GM19240 (cell line): Measurements from ENCODE around the gene ARF3.
"Not testable (repeated sequence)": the region's sequence is repeated elsewhere in the genome, so short reads cannot be mapped to it uniquely, and the experiment has no call there.

Experiments used
- DNase-seq: peaks from one replicate; pipeline ENCODE4 v3.0.0; 2011; ENCODE audit warnings: low spot score; ENCODE audit not compliant: insufficient read length

Gene ARF3

DNA sequence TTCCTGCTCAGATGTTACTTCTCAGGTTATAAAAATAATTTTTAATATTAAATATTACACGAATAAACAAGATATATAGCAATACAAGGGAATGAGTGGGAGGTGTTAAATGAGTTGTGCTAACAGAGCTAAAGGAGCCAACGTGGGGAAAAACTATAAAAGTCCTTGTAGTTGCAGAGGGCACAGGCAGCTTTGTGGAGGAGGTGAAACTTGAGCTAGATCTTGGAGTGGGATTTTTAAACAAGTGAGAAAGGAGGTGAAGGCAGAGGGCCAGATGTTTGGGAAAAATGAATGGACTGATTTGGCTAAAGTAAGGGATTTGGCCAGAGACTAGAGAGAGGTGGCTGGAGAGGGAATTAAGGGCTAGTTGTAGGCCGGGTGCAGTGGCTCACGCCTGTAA lies 26.8 kb downstream of the ARF3 start:
- DNase-seq, result no peak

DNA sequence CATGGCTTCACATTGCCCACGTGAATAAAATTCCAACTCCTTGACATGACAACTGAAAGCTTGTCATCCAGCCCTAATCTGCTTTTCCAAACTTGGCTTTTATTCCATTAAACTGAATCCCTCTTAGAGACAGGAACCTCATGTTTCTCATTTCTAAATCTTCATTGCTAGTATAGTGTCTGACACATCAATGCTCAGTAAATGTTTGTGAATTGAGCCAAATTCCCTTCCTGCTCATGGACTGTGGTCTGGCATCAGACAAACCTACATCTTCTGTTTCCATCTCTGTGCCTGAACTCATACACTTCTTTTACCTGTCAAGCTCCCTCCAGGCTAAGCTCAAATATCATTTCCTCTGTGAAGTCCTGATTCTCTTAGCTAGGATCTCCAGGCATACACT lies 27.7 kb downstream of the ARF3 start:
- no peak for DNase-seq

DNA sequence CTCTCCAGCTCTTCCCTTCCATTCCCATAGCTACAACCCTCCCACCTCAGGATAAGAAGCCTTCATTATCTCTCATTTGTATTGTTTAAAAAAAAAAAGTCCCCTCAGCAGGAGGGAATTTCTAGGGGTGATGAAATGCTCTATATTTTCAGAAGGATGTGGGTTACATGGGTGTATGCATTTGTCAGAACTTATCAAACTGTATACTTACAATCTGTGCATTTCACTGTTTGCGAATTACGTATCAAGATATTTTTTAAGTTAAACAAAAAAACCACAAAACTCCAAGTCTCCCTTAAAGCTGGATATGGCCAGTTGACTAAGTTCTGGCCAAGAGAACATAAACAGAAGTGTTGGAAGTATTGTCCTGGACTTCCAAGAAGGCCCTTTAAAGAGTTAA lies 30.0 kb downstream of the ARF3 start:
- no peak for DNase-seq

DNA sequence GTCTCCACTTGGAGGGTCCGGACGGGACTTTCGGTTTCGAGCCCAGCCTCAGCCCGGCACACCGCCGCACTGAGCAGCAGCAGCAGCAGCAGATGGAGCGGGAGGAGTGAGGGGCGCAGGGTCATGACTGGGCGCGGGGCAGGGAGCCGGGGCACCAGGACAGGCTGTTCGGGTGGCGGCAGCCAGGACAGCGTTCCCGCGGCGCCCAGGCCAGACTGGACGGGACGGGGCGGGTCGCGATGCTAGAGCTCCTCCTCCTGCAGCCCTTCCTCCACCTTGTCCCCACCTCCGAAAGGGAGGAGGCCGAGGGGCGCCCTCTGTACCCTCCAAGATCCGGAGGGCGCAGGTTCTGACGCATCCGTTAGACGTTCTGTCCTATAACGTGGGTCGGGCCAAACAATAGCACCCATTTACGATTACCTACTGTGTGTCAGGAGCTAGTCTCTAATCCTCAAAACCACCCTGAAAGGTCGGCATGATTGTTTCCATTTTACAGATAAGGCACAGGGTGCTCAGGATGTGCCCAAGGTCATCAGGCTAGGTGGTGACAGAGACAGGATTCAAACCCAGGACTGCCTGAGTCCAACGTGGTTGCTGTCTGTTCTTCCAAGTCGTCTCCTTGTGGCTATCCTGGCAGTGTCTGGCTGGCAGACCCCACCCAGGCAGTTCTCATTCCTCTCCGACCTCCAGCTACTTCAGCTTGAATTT lies 31.8 kb downstream of the ARF3 start, which contains the start of gene FKBP11:
Gene FKBP11 (minus strand): TSS at position 189 of the 708 bp plus-strand sequence. CDS start 64 bp downstream, at position 125.
- DNase-seq, result peak; percentile 86

DNA sequence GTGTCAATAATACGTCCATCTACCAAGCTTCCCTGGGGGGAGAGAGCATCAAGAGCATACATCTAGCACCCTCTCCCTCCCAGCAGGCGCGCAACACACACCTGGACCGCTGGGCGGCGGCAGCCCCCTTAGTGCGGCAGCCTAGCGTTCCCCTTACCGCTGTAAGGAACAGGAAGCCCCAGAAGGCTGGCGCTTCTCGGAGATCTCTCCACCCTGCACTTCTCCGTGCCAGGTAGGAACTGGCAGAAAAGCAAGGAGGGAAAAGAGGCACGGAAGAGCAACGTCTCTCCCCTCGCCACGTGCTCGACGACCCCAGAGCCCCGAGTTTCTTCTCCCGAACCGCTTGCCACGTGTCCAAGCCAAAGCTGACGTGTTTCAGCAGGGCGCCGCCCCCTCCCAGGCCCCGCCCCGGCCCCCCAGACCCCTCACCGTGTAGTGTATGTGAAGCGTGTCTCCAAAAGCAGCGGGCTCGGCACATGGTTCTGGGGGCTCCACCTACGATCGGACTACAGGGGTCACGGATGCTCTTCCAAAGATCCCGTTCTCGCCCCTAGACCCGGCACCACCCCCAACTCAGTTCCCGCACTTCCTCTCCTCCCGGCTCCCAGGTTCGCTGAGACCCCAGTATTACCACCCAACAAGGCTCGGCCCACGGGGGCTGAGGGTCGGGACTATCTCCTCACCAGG lies 32.5 kb downstream of the ARF3 start:
- peak; percentile 67 for DNase-seq

DNA sequence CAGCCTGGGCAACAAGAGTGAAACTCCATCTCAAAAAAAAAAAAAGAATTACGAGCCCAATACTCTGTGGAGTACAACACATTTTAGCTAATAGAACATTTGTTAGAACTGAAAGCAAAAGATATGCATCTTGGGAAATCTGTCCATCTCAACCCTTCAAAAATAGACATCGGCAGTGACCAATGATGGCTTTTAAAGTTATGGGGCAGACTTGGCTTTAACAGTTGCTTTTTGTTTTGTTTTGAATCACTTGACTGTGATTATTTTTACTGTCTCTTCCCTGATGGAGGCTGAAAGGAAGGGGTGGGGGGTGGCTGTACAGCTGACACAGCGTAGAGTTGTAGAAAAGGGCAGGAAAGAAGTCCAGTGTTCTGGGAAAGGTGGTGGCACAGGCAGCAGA lies 34.2 kb downstream of the ARF3 start:
- DNase-seq, result no peak

DNA sequence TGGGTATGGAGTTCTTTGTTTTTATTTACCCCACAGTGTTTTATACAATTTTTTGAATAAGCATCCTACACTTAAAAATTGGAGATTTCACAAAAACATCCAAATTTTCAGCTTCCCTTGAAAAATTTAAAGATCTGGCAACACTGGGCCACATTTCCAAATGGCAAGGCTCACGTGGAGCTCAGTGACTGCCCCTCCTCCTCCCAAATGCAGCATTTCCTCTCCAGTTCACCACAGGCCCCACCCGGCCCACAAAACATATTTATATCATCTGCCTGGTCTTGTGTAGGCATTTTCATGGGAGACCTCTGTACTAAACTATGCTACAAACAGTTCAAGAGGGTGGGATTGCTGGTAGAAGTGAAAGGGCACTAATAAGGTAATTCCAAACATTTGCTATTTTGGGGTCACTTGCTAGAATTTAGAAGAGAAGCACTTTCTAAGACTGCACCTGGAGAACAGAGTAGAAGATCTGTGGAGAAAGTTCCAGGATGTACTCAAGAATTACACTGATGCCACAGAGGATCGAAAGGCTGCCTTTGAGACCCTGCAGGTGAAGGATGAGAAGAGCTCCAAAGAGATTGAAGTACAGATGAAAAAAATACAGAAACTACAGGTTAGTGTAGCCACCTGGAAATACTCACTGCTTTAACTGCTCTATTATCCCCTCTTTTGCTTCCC lies 39.3 kb downstream of the ARF3 start:
- no peak for DNase-seq

DNA sequence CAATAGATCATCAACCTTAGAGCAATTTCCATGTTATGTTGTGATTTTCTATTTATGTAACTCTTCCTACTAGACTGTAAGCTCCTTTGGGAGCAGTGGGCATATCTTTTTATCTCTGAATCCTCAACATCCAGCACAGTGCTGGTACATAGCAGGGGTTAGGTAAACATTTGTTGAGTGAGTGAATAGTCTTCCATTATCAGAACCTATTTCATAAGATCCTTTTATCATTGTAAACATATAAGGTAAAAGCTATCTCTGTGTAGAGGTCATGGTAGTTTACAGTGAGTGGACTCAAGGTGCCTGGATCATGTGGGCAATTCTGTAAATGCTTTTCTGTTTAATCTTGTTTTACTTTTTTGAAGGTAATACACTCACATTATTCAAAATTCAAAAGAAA lies 47.1 kb downstream of the ARF3 start:
- DNase-seq, result no peak

DNA sequence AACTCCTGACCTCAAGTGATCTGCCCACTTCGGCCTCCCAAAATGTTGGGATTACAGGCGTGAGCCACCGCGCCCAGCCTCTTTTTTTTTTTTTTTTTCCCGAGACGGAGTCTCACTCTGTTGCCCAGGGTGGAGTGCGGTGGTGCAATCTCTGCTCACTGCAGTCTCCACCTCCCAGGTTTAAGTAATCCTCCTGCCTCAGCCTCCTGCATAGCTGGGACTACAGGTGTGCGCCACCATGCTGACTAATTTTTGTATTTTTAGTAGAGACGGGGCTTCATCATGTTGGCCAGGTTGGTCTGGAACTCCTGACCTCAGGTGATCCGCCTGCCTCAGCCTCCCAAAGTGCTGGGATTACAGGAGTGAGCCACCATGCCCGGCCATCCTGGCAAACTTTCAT lies 47.6 kb downstream of the ARF3 start:
- DNase-seq, result not testable (repeated sequence)

DNA sequence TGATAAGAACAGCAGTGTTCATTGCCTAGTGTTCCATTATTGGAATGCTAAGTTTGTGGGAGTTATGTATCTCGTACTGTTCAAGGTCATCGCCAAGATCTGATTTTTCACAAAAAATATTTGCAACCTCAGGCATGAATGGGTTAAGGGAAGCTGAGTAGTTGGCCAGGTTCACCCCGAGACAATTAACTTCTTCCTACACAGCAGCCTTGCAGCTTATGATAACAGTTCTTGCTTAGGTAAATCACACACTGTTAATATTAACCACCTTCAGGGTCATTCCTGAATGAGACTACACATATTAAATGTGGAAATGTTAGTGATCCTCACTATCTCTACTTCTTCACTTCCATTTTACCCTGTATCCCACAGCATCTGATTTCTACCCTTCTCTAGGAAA lies 50.0 kb downstream of the ARF3 start:
- DNase-seq, result no peak

DNA sequence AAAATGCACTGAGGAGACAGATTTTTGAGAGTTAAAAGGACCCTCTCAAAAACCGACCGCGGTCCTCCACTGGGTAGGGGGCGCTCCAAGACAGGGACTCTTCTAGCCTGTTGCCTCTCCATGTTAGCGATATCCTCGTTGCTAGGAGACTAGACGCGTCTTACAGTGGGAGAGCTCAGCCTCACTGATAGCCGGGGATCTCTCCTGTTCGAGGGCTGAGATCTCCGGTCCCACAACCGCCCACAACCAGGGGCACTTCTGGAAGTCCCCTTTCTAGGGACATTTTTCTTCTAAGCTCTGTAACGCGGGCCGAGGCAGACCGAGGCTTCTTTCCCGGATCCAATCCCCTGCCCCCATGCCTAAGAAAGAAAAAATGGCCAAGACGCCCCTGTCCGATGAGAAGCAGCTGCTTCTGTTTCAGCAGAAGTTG lies 53.3 kb downstream of the ARF3 start:
- peak; percentile 56 for DNase-seq

DNA sequence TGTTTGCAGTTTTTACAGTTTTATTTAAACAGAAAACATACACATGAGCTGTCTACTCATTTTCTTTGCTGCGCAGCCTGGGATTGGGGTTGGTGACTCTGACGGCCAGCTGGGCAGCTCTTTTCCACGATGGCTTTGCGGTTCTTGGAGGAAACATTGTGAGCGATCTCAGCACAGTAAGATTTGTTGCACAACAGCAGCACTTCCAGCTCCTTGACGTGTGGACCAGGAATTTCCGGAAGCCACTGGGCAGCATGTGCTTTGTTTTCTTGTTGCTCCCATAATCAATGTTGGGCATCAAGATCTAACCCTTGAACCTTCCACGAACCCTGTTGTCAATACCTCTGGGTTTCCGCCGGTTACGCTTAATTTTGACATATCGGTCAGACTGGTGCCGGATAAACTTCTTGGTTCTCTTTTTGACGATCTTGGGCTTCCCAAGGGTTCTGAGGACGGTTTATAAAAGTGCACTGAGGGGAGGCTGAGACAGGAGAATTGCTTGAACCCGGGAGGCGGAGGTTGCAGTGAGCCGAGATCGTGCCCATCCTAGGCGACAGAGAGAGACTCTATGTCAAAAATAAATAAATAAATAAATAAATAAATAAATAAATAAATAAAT lies 53.8 kb downstream of the ARF3 start:
- no peak for DNase-seq

DNA sequence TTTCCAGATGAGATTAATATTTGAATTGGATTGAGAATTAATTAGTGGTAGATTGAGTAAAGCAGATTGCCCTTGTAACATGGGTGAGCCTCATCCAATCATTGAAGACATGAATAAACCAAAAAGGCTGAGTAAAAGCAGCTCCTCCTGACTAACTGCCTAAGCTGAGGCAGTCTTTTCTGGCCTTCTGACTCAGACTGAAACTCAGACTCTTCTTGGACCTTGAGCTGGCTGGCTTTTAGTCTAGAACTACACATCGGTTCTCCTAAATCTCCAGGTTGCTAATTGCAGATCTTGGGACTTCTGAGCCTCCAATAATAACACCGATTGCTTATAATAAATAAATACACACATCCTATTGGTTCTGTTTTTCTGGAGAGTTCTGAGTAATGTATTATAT lies 56.0 kb downstream of the ARF3 start:
- DNase-seq, result peak; percentile 36

DNA sequence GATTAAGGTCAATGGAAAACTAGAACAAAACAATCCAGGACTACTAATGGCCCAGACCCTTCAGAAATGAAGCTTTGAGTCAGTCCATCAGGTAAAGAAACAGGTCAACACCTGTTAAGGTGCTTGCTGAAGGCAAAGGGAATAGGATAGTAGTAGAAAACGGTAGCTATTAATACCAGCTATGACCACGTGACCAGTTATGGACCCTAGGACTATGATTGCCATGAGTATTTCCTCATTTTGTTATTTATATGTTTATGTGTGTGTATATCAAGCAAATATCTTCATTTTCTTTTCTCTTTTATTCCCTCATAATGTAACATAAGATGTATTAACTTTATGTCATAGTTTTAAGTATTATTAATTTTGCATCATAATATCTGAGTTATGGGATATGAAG lies 57.6 kb downstream of the ARF3 start:
- DNase-seq, result no peak

DNA sequence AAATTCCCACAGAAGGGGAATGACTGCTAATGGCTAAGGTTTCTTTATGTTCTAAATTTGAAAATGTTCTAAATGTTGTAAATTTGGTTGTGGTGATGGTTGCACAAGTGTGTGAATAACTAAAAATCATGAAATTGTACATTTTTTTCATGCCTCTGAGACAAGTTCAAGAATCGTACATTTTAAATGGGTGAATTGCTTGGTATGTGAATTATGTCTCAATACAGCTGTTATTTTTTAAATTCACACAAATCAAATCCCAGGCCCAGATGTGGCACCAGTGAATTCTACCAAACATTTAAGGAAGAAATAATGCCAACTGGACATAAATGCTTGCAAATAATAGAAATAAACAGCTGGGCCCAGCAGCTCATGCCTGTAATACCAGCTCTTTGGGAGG lies 63.0 kb downstream of the ARF3 start:
- no peak for DNase-seq

DNA sequence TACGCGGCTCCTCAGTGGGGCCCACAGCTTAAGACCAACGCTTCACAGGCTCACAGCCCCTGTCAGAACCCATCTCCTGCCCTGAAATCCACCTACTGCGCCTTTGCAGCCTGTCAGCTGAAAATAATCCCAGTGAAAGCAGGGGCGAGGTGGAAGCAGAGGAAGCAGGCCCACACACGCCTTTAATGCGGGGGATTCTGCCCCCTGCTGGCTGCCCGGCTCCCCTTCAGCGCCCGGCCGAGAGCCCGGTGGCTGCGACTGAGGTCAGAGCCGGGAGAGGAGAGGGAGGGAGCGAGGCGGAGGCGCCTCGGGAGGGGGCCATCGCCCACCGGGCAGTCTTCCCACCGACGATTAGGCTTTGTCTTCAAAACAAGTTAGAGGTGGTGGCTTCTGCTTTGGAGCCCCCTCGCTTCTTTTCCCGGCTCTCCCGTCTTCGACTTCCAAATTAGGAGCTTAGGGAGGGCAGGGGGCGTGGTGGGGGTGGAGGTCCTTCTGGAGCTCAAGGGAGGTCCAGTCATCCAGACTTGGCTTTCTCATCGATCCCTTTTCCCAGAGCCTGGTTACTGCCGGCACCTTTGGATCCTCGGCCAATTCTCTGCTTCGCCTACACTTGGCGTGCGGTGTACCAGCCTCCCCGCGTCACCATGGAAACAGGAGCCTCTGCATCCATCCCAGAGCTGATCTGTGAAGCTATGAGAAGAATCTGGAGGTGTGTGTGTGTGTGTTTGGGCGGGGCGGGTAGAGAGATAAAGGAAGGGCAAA lies 66.4 kb downstream of the ARF3 start:
- peak; percentile 48 for DNase-seq

DNA sequence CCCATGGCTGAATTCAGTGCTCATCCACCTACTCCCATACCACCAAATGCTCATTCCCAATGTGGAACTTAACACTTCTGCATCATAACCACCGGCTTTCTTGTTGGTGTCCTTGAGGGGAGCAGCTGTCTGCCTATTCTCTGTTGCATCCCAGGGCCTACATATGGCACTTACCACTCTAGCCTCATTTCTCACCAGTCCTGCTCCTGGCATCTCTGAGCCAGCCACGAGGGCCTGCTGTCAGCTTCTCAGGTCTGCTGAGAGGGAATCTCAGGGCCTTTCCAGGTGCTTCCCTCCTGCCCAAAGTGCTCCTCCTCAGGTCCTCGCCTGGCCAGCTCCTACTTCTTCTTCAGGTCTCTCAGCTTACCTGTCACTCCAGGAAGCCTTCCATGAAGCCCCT lies 67.6 kb downstream of the ARF3 start:
- DNase-seq, result no peak
